PC-3 (cell line): ENCODE results near the gene GABRG3. TPM values are rescaled to one million over a fixed set of nuclear protein-coding genes. Genes with fewer than 3 reads are reported as not detected.

Experiments
- ATAC-seq: fragments of 200-7000 bp; cut with Tn5 transposase; 2 replicates; pipeline ENCODE4 v1.9.1; 2020; ENCODE audit warnings: mild to moderate bottlenecking, moderate library complexity
- BruUV-seq: library from RNA; stranded (reverse); fragments of 400-500 nt; replicated peaks from 2 replicates; lab custom pipeline; 2021; lab: Mats Ljungman, UMichigan
- CTCF ChIA-PET: fragments of 300-600 bp; sonication (Branson Sonifier 250); formaldehyde crosslinking; loops from one replicate; lab custom pipeline; 2022; ENCODE audit warnings: antibody characterized with exemption; lab: Charles Lee
- POLR2A ChIA-PET: fragments of 300-600 bp; sonication (Branson Sonifier 250); formaldehyde crosslinking; loops from one replicate; lab custom pipeline; 2022; ENCODE audit warnings: antibody characterized with exemption; ENCODE audit not compliant: unreplicated experiment; lab: Charles Lee
- DNase-seq: peaks from one replicate; pipeline ENCODE4 v3.0.0-alpha.2; 2015
- H2AFZ ChIP-seq: fragments of 300-600 bp; sonication (generic); 2 replicates; pipeline ENCODE4 v1.6.0; 2016; ENCODE audit warnings: antibody characterized with exemption, low read length
- H3F3A ChIP-seq: fragments of 300-600 bp; sonication (generic); one replicate; pipeline ENCODE4 v1.6.0; 2017; ENCODE audit warnings: antibody characterized with exemption, low read length, control low read depth, mild to moderate bottlenecking; ENCODE audit not compliant: unreplicated experiment
- H3K27ac ChIP-seq: fragments of 300-600 bp; sonication (generic); 2 replicates; pipeline ENCODE4 v1.5.1; 2016; ENCODE audit warnings: mild to moderate bottlenecking, low read length
- H3K27me3 ChIP-seq: fragments of 300-600 bp; sonication (generic); 2 replicates; pipeline ENCODE4 v1.6.1; 2016; ENCODE audit warnings: low read length, mixed read lengths
- H3K36me3 ChIP-seq: fragments of 300-600 bp; sonication (generic); 2 replicates; pipeline ENCODE4 v1.6.1; 2016; ENCODE audit warnings: low read depth, mixed run types, low read length, mixed read lengths
- H3K4me1 ChIP-seq: fragments of 300-600 bp; sonication (generic); 2 replicates; pipeline ENCODE4 v1.5.1; 2016; ENCODE audit warnings: low read length; ENCODE audit not compliant: insufficient read depth
- H3K4me2 ChIP-seq: fragments of 300-600 bp; sonication (generic); 2 replicates; pipeline ENCODE4 v1.6.0; 2016; ENCODE audit warnings: low read length
- H3K4me3 ChIP-seq: fragments of 300-600 bp; sonication (generic); 2 replicates; pipeline ENCODE4 v1.5.1; 2016; ENCODE audit warnings: mild to moderate bottlenecking, low read length, mixed read lengths
- H3K79me2 ChIP-seq: fragments of 300-600 bp; sonication (generic); 2 replicates; pipeline ENCODE4 v1.6.1; 2017; ENCODE audit warnings: low read length, mixed read lengths
- H3K9ac ChIP-seq: fragments of 300-600 bp; sonication (generic); 2 replicates; pipeline ENCODE4 v1.6.0; 2016; ENCODE audit warnings: mild to moderate bottlenecking, low read length
- H3K9me2 ChIP-seq: fragments of 300-600 bp; sonication (generic); replicated peaks from 2 replicates; pipeline ENCODE4 v1.6.1; 2016; ENCODE audit warnings: mixed run types, low read length, mixed read lengths
- H3K9me3 ChIP-seq: fragments of 300-600 bp; sonication (generic); 2 replicates; pipeline ENCODE4 v1.6.1; 2016; ENCODE audit warnings: low read length, mixed read lengths
- H4K20me1 ChIP-seq: fragments of 300-600 bp; sonication (generic); 2 replicates; pipeline ENCODE4 v1.6.1; 2016; ENCODE audit warnings: low read length, mixed read lengths
- CTCF ChIP-seq: fragments of 300-600 bp; sonication (generic); conservative IDR thresholded peaks from 2 replicates; pipeline ENCODE4 v1.5.1; 2017; ENCODE audit warnings: antibody characterized with exemption, low read depth, mild to moderate bottlenecking, low read length
- EZH2 ChIP-seq: fragments of 300-600 bp; sonication (generic); IDR thresholded peaks from one replicate; pipeline ENCODE4 v1.6.1; 2017; ENCODE audit warnings: antibody characterized with exemption, mild to moderate bottlenecking, low read length; ENCODE audit not compliant: unreplicated experiment
- EZH2phosphoT487 ChIP-seq: fragments of 300-600 bp; sonication (generic); IDR thresholded peaks from 2 replicates; pipeline ENCODE4 v1.6.1; 2018; ENCODE audit warnings: mild to moderate bottlenecking, antibody characterized with exemption, low read length, borderline replicate concordance
- intact Hi-C: fragments of 100-400 bp; cut with micrococcal nuclease; formaldehyde crosslinking; loops from 2 replicates; pipeline ENCODE4 v1.9.0; 2023
- total RNA-seq: library from RNA; depleted of rRNA; stranded (reverse); fragments of >200 nt; gene quantifications from 2 replicates; pipeline ENCODE4 v1.2.3, GENCODE V29; 2014

GABRG3 gene
- total RNA-seq, 1 experiment from 2014 or later = 0.11 TPM

GRCh38 chr15:27089676-27090075 is 118.7 kb downstream of the GABRG3 start:
- Histone ChIP-seq H3K36me3 (no peaks in the 10 kb centered on the region), H3K4me2 (no peak overlapping the region), H3K27ac (no peak overlapping the region), H3K9ac (no peak overlapping the region), H3K9me2 (no peaks in the 10 kb centered on the region), H3K27me3 (no peaks in the 10 kb centered on the region), H2AFZ (no peak overlapping the region), H3K79me2 (no peaks in the 10 kb centered on the region), H3F3A (no peaks in the 10 kb centered on the region), H3K4me1 (no peaks in the 10 kb centered on the region), H3K9me3 (peaks cover 6% of the 10 kb centered on the region; the same call in 1 of the 2 replicates), H3K4me3 (no peak overlapping the region), H4K20me1 (no peaks in the 10 kb centered on the region)
- intact Hi-C loops = no loop called here
- POLR2A ChIA-PET = no interaction called here
- no TSS peak for BruUV-seq
- ATAC-seq = no peak
- TF ChIP-seq EZH2 (no peak), CTCF (no peak), EZH2phosphoT487 (no peak)
- CTCF ChIA-PET = no interaction called here
- no peak for DNase-seq

GRCh38 chr15:27091270-27091940 is 120.4 kb downstream of the GABRG3 start:
- BruUV-seq = no TSS peak

More at GRCh38 chr15:27091270-27091940, 120.4 kb downstream of the GABRG3 start:
- Histone ChIP-seq H3K9me2 (no peaks in the 10 kb centered on the region), H3K36me3 (no peaks in the 10 kb centered on the region), H3K79me2 (no peaks in the 10 kb centered on the region), H3F3A (no peaks in the 10 kb centered on the region), H3K4me2 (no peak overlapping the region), H4K20me1 (no peaks in the 10 kb centered on the region), H3K27me3 (no peaks in the 10 kb centered on the region), H2AFZ (0 out of 2 replicates have a peak overlapping the region, but pooled peaks have one; percentile 26), H3K9ac (no peak overlapping the region), H3K27ac (peak overlapping the region; percentile 68), H3K4me1 (no peaks in the 10 kb centered on the region), H3K9me3 (peaks cover 6% of the 10 kb centered on the region; the same call in 1 of the 2 replicates), H3K4me3 (no peak overlapping the region)
- ChIA-PET POLR2A (no interaction called here), CTCF (no interaction called here)
- intact Hi-C loops = no loop called here
- TF ChIP-seq EZH2 = no peak
- TF ChIP-seq EZH2phosphoT487 = no peak
- no peak for TF ChIP-seq CTCF
- DNase-seq (peak; percentile 30), ATAC-seq (no peak)
